Upper lobe of left lung (tissue), 4 donors: ENCODE data around the gene AREL1.

ENCODE experiments used
- EP300 ChIP-seq, 4 donors: sonication (generic); formaldehyde crosslinking; IDR thresholded peaks; one replicate each; pipeline ENCODE4 v1.5.1; 2017; ENCODE audit warnings: antibody characterized with exemption in 4 of 4, control low read depth in 2 of 4
- POLR2A ChIP-seq, 4 donors: fragments of 450-650 bp; IDR thresholded peaks; one replicate each; pipeline ENCODE4 v1.5.1; 2016 to 2017; ENCODE audit warnings: antibody characterized with exemption in 4 of 4, mild to moderate bottlenecking in 2 of 4
- POLR2AphosphoS5 ChIP-seq, 2 donors: sonication (generic); formaldehyde crosslinking; IDR thresholded peaks; one replicate each; pipeline ENCODE4 v1.5.1; 2017; ENCODE audit warnings: antibody characterized with exemption in 2 of 2
- TF ChIP-seq, protein P1 (sequence below), 6 experiments: fragments of 450-650 bp in 4 of 6; fragments of 200-600 bp in 2 of 6; sonication (generic) in 2 of 6; IDR thresholded peaks; one replicate each; pipeline ENCODE4 v1.5.1; 2016 to 2019; ENCODE audit warnings: antibody characterized with exemption in 6 of 6

DNA sequence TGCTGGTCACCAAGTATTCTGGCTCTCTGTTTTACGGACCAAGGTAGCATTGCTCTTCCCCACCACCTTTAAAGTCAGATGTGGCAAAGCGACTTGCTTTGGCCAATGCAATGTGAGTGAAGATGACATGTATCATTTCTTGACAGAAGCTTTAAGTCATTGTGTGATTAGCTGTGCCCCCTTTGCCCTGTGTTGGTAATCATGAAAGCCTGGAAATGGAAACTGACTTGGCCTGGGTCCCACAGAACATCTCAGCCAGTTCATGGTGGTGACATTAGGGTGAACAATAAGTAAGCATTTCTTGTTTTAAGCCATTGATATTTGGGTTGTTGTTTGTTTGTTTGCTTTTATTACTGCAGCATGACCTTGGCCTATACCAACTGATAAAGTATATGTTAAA, 34.4 kb upstream of the AREL1 start:
- TF ChIP-seq, protein P1, sequence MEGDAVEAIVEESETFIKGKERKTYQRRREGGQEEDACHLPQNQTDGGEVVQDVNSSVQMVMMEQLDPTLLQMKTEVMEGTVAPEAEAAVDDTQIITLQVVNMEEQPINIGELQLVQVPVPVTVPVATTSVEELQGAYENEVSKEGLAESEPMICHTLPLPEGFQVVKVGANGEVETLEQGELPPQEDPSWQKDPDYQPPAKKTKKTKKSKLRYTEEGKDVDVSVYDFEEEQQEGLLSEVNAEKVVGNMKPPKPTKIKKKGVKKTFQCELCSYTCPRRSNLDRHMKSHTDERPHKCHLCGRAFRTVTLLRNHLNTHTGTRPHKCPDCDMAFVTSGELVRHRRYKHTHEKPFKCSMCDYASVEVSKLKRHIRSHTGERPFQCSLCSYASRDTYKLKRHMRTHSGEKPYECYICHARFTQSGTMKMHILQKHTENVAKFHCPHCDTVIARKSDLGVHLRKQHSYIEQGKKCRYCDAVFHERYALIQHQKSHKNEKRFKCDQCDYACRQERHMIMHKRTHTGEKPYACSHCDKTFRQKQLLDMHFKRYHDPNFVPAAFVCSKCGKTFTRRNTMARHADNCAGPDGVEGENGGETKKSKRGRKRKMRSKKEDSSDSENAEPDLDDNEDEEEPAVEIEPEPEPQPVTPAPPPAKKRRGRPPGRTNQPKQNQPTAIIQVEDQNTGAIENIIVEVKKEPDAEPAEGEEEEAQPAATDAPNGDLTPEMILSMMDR (IDR thresholded peaks at IDR 0.05): no peak
- TF ChIP-seq POLR2AphosphoS5 (IDR thresholded peaks at IDR 0.05): no peak
- TF ChIP-seq POLR2A (IDR thresholded peaks at IDR 0.05): no peak
- TF ChIP-seq EP300 (IDR thresholded peaks at IDR 0.05): no peak
